Stomach (tissue), 9 donors: ENCODE measurements around the gene RGS9BP. TPM values are rescaled to one million over a fixed set of nuclear protein-coding genes. Genes with fewer than 3 reads are reported as not detected.
"Not testable (repeated sequence)": the region's sequence is repeated elsewhere in the genome, so short reads cannot be mapped to it uniquely, and the experiment has no call there.

Source experiments
- DNase-seq, 2 donors: peaks; one replicate each; pipeline versions ENCODE4 v3.0.0 to v3.0.0-alpha.2; 2013 to 2019
- H3K27ac ChIP-seq, 5 donors: fragments of 200-600 bp in 4 of 5; sonication (generic) in 4 of 5; one replicate each; pipeline ENCODE4 v1.5.1; 2013 to 2019; ENCODE audit warnings: mild to moderate bottlenecking in 1 of 5, moderate library complexity in 1 of 5
- H3K27me3 ChIP-seq, 3 donors: fragments of 200-600 bp; sonication (generic); one replicate each; pipeline ENCODE4 v1.5.1; 2017 to 2019; ENCODE audit warnings: mixed run types in 1 of 3
- H3K36me3 ChIP-seq, 4 donors: fragments of 200-600 bp; sonication (generic); 1 replicate in 3 of 4; 2 replicates in 1 of 4; pipeline ENCODE4 v1.5.1; 2016 to 2019
- H3K4me1 ChIP-seq, 4 donors: fragments of 200-600 bp; sonication (generic); one replicate each; pipeline ENCODE4 v1.5.1; 2016 to 2019
- H3K4me3 ChIP-seq, 4 donors: fragments of 200-600 bp; sonication (generic) in 3 of 4; one replicate each; pipeline ENCODE4 v1.5.1; 2016 to 2019; ENCODE audit warnings: mild to moderate bottlenecking in 1 of 4
- H3K9me3 ChIP-seq, 4 donors: fragments of 200-600 bp; sonication (generic); one replicate each; pipeline ENCODE4 v1.5.1; 2016 to 2019
- EP300 ChIP-seq: sonication (generic); formaldehyde crosslinking; IDR thresholded peaks from one replicate; pipeline ENCODE4 v1.6.1; 2017; ENCODE audit warnings: antibody characterized with exemption
- POLR2A ChIP-seq, 4 donors: fragments of 450-650 bp; IDR thresholded peaks; one replicate each; pipeline ENCODE4 v1.6.1; 2016; ENCODE audit warnings: antibody characterized with exemption in 4 of 4, control low read depth in 2 of 4, mild to moderate bottlenecking in 1 of 4, moderate library complexity in 1 of 4
- POLR2AphosphoS5 ChIP-seq, 3 donors: sonication (generic); formaldehyde crosslinking; IDR thresholded peaks; one replicate each; pipeline ENCODE4 v1.6.1; 2016; ENCODE audit warnings: antibody characterized with exemption in 3 of 3
- WGBS, 5 donors: extraction: QIAGEN DNeasy Blood & Tissue Kit in 3 of 5; methylation state at CpG; one replicate each; pipeline versions ENCODE4 v1.1.5 to v1.1.7; 2013 to 2018; 5-methylcytosine and 5-hydroxymethylcytosine counted together
- intact Hi-C: fragments of 100-400 bp; cut with DNase I; formaldehyde crosslinking; loops from one replicate; pipeline ENCODE4 v1.15.1; 2023; ENCODE audit warnings: low total_unique reads
- polyA plus RNA-seq, 3 donors: library from polyadenylated mRNA; stranded (reverse); fragments of 200-250 nt; gene quantifications; one replicate each; pipeline ENCODE4 v1.2.3, GENCODE V29; 2013
- total RNA-seq, 5 donors: library from RNA; depleted of rRNA; stranded (reverse); fragments of >200 nt; gene quantifications; one replicate each; pipeline versions ENCODE4 v1.1.0 to v1.2.3, GENCODE V29; 2014 to 2016
- TF ChIP-seq, protein P1 (sequence below), 7 experiments: fragments of 450-650 bp in 4 of 7; fragments of 200-600 bp in 3 of 7; sonication (generic) in 3 of 7; IDR thresholded peaks; one replicate each; pipeline ENCODE4 v1.5.1; 2016 to 2019; ENCODE audit warnings: antibody characterized with exemption in 7 of 7, control low read depth in 2 of 7, mild to moderate bottlenecking in 1 of 7
- donor health status: healthy with polysubstance abuse.
- donor health status: Bipolar disorder and iron deficiency.
- donor health status: healthy.

Gene RGS9BP
- total and polyA plus RNA-seq, 8 donors: 0.15 to 1.2 (median 0.19) TPM; not detected in 3

GRCh38 chr19:32702010-32702409, 26.4 kb downstream of the RGS9BP start:
- Histone ChIP-seq H3K36me3 (peaks cover 21 to 63% (median 44%) of the 10 kb centered on the region in 4 donors), H3K27me3 (no peaks in the 10 kb centered on the region), H3K4me1 (peaks cover 18 to 73% (median 39%) of the 10 kb centered on the region in 4 donors), H3K27ac (peak overlapping the region in 3 of 5 donors; percentile 43 to 65 (median 54)), H3K4me3 (no peak overlapping the region), H3K9me3 (peaks cover 4 to 22% (median 11%) of the 10 kb centered on the region in 4 donors)
- 22 to 42% (median 24%) methylated on average over 5 of the region's 5 CpGs for WGBS, 5 donors
- intact Hi-C loops: no loop called here
- peak; percentile 66 to 81 for DNase-seq
- no peak for TF ChIP-seq POLR2A (IDR thresholded peaks at IDR 0.05)
- TF ChIP-seq EP300: no peak
- TF ChIP-seq, protein P1, sequence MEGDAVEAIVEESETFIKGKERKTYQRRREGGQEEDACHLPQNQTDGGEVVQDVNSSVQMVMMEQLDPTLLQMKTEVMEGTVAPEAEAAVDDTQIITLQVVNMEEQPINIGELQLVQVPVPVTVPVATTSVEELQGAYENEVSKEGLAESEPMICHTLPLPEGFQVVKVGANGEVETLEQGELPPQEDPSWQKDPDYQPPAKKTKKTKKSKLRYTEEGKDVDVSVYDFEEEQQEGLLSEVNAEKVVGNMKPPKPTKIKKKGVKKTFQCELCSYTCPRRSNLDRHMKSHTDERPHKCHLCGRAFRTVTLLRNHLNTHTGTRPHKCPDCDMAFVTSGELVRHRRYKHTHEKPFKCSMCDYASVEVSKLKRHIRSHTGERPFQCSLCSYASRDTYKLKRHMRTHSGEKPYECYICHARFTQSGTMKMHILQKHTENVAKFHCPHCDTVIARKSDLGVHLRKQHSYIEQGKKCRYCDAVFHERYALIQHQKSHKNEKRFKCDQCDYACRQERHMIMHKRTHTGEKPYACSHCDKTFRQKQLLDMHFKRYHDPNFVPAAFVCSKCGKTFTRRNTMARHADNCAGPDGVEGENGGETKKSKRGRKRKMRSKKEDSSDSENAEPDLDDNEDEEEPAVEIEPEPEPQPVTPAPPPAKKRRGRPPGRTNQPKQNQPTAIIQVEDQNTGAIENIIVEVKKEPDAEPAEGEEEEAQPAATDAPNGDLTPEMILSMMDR (IDR thresholded peaks at IDR 0.05): no peak
- peak in 2 of 3 donors; percentile 70 to 76 for TF ChIP-seq POLR2AphosphoS5 (IDR thresholded peaks at IDR 0.05)

DNA sequence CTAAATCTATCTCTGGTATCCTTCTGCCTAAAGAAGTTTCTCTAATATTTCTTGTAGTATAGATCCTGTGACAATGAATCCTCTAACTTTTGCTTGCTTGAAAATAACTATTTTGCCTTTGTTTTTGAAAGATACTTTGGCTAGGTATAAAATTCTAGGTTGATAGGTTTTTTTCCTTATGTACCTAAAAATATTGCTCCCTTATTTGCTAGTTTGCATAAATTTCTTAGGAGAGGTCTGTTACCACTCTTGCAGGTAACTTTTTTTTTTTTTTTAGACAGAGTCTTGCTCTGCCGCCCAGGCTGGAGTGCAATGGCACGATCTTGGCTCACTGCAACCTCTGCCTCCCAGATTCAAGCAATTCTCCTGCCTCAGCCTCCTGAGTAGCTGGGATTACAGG, 28.4 kb downstream of the RGS9BP start:
- H3K4me3 ChIP-seq, intact Hi-C loops, H3K27me3 ChIP-seq, DNase-seq, H3K27ac ChIP-seq: not testable (repeated sequence)
- 93 to 99% (median 96%) methylated on average over 2 of the region's 2 CpGs for WGBS, 5 donors
- H3K9me3 ChIP-seq: peaks cover 4 to 22% (median 11%) of the 10 kb centered on the region in 4 donors
- peaks cover 18 to 57% (median 37%) of the 10 kb centered on the region in 4 donors for H3K4me1 ChIP-seq
- peaks cover 16 to 48% (median 35%) of the 10 kb centered on the region in 4 donors for H3K36me3 ChIP-seq

DNA sequence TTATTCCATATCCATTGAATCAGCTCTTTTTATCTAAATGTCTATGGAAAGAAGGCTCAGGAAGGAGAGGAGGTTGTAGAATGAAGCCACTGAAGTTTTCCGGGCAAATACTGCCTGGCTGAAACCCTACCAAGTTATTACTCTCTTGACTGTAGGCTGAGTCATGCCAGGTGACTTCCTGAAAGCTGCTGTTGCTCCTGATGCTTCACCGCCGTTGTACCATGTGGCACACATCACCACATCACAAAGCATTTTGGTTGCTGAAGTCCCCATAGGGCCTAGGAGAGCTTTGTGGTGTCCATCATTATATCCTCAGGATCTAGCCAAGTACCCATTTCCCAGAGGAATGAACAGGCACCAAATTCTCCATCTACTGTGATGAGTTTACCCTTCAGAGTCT, 32.8 kb downstream of the RGS9BP start:
- Histone ChIP-seq H3K9me3 (peaks cover 4 to 13% (median 10%) of the 10 kb centered on the region in 4 donors), H3K4me1 (peaks cover 0 to 23% (median 16%) of the 10 kb centered on the region in 4 donors), H3K4me3 (no peak overlapping the region), H3K27me3 (no peaks in the 10 kb centered on the region), H3K27ac (no peak overlapping the region), H3K36me3 (peaks cover 19 to 72% (median 60%) of the 10 kb centered on the region in 4 donors)
- intact Hi-C loops: no loop called here
- no peak for TF ChIP-seq POLR2AphosphoS5 (IDR thresholded peaks at IDR 0.05)
- TF ChIP-seq, protein P1 (IDR thresholded peaks at IDR 0.05): no peak
- WGBS, 5 donors: 58 to 69% (median 64%) methylated on average over 3 of the region's 3 CpGs
- no peak for DNase-seq

DNA sequence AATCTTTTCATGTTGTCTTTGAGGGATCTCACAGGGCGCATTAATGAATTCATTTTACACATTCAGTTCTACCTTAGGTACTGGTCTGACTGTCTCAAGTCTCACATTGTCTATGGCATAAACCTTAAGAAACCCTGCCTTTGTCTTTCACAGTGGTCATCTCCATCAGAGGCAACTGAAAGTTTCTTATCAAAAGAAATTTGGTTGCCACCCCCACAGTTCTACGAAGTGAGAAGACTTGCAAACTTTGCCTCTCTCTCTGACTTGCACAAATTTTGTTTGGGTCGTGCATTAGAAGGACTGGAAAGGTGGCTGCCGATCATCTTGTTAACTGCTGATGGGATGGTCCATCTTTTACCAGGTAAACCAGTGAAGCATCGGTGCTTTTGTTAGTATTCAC, 33.4 kb downstream of the RGS9BP start:
- Histone ChIP-seq H3K4me1 (peaks cover 0 to 23% (median 16%) of the 10 kb centered on the region in 4 donors), H3K27me3 (no peaks in the 10 kb centered on the region), H3K36me3 (peaks cover 18 to 73% (median 62%) of the 10 kb centered on the region in 4 donors), H3K9me3 (peaks cover 4 to 7% (median 5%) of the 10 kb centered on the region in 4 donors), H3K27ac (no peak overlapping the region), H3K4me3 (no peak overlapping the region)
- 82 to 88% (median 87%) methylated on average over 5 of the region's 5 CpGs for WGBS, 5 donors
- TF ChIP-seq EP300 (no peak), POLR2A (IDR thresholded peaks at IDR 0.05) (no peak), POLR2AphosphoS5 (IDR thresholded peaks at IDR 0.05) (no peak)
- TF ChIP-seq, protein P1 (IDR thresholded peaks at IDR 0.05): no peak
- DNase-seq: no peak
- intact Hi-C loops: no loop called here

DNA sequence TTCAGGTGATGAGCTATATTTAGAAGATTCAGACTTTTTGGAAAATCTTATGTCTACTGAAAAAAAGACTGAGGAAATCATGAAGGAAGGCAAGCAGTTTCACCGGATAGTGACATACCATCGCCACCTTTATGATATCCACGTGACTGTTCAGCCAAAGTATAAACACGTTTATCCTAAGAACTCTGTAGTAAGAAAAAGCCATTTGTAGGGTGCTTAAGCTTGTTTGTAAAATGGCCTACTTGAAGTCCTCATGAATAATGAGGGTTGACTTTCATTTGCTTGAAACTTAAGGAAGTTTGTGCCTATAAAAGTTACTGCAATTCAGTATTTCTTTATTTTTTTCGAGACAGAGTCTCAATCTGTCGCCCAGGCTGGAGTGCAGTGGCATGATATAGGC, 36.1 kb downstream of the RGS9BP start:
- TF ChIP-seq, protein P1 (IDR thresholded peaks at IDR 0.05): no peak
- no peak for TF ChIP-seq EP300
- TF ChIP-seq POLR2AphosphoS5 (IDR thresholded peaks at IDR 0.05): no peak
- no peak for TF ChIP-seq POLR2A (IDR thresholded peaks at IDR 0.05)
- WGBS, 5 donors: 88 to 91% (median 88%) methylated on average over 6 of the region's 6 CpGs
- intact Hi-C loops: no loop called here
- no peak overlapping the region for H3K27ac ChIP-seq
- no peak overlapping the region for H3K4me3 ChIP-seq
- peaks cover 0 to 6% (median 6%) of the 10 kb centered on the region in 4 donors for H3K4me1 ChIP-seq
- H3K27me3 ChIP-seq: no peaks in the 10 kb centered on the region
- DNase-seq: no peak
- H3K9me3 ChIP-seq: no peaks in the 10 kb centered on the region
- H3K36me3 ChIP-seq: peaks cover 16 to 70% (median 67%) of the 10 kb centered on the region in 4 donors

DNA sequence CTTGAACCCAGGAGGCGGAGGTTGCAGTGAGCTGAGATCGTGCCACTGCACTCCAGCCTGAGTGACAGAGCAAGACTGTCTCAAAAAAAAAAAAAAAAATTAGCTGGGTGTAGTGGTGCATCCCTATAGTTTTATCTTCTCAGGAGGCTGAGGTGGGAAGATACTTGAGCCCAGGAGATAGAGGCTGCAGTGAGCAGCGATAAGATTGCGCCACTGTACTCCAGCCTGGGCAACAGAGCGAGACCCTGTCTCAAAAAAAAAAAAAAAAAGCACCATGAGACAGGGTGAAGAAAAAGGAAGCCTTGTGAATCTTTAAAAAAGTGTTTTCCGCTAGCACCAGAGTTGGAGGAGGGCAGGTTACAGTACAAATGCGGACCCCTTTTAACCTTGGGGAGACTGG, 40.6 kb downstream of the RGS9BP start:
- 96 to 99% (median 99%) methylated on average over 7 of the region's 7 CpGs for WGBS, 5 donors
- H3K4me3 ChIP-seq, H3K9me3 ChIP-seq, H3K27me3 ChIP-seq, intact Hi-C loops, H3K27ac ChIP-seq, DNase-seq: not testable (repeated sequence)
- Histone ChIP-seq H3K4me1 (peaks cover 0 to 17% (median 4%) of the 10 kb centered on the region in 4 donors), H3K36me3 (peaks cover 16 to 51% (median 43%) of the 10 kb centered on the region in 4 donors)
